ENCODE measurements around the gene HBB.

The HBB gene

GRCh38 chr11:5197536-5197935 lies 29.3 kb downstream of the HBB start:
- Histone ChIP-seq H3K79me2 (ENCODE audit: low read length) (no peaks in the 10 kb centered on the region), H3K4me3 (ENCODE audit: low read length) (no peak overlapping the region), H4K20me1 (ENCODE audit: insufficient read depth, low read length) (no peaks in the 10 kb centered on the region), H3K9ac (ENCODE audit: low read length) (no peak overlapping the region), H3K4me1 (ENCODE audit: low read length) (no peaks in the 10 kb centered on the region), H3K27ac (ENCODE audit: low read length) (no peak overlapping the region), H3K27me3 (ENCODE audit: low read depth, low read length) (0 out of 2 replicates have a peak, but pooled peaks cover 9% of the 10 kb centered on the region), H2AFZ (ENCODE audit: low read depth, low read length) (no peak overlapping the region), H3K9me3 (ENCODE audit: insufficient read depth, low read length) (no peaks in the 10 kb centered on the region), H3K36me3 (replicated peaks; ENCODE audit: low read depth, low read length) (no peaks in the 10 kb centered on the region), H3K4me2 (ENCODE audit: low read length) (no peak overlapping the region)
- no peak for TF ChIP-seq EZH2phosphoT487 (IDR thresholded peaks at IDR 0.05; ENCODE audit: low read depth)
- no peak for TF ChIP-seq CTCF (IDR thresholded peaks at IDR 0.05; ENCODE audit: low read depth, low read length)

GRCh38 chr11:5196731-5197130 lies 30.1 kb downstream of the HBB start:
- no peak for TF ChIP-seq EZH2phosphoT487 (IDR thresholded peaks at IDR 0.05; ENCODE audit: low read depth)
- no peak for TF ChIP-seq CTCF (IDR thresholded peaks at IDR 0.05; ENCODE audit: low read depth, low read length)
- Histone ChIP-seq H3K4me3 (ENCODE audit: low read length) (no peak overlapping the region), H3K9me3 (ENCODE audit: insufficient read depth, low read length) (no peaks in the 10 kb centered on the region), H3K79me2 (ENCODE audit: low read length) (no peaks in the 10 kb centered on the region), H3K9ac (ENCODE audit: low read length) (no peak overlapping the region), H3K4me1 (ENCODE audit: low read length) (no peaks in the 10 kb centered on the region), H2AFZ (ENCODE audit: low read depth, low read length) (no peak overlapping the region), H3K27ac (ENCODE audit: low read length) (no peak overlapping the region), H3K36me3 (replicated peaks; ENCODE audit: low read depth, low read length) (no peaks in the 10 kb centered on the region), H3K27me3 (ENCODE audit: low read depth, low read length) (0 out of 2 replicates have a peak, but pooled peaks cover 8% of the 10 kb centered on the region), H4K20me1 (ENCODE audit: insufficient read depth, low read length) (no peaks in the 10 kb centered on the region), H3K4me2 (ENCODE audit: low read length) (no peak overlapping the region)

GRCh38 chr11:5196067-5196466 lies 30.8 kb downstream of the HBB start:
- Histone ChIP-seq H2AFZ (ENCODE audit: low read depth, low read length) (no peak overlapping the region), H3K4me2 (ENCODE audit: low read length) (no peak overlapping the region), H4K20me1 (ENCODE audit: insufficient read depth, low read length) (no peaks in the 10 kb centered on the region), H3K27ac (ENCODE audit: low read length) (no peak overlapping the region), H3K4me3 (ENCODE audit: low read length) (no peak overlapping the region), H3K36me3 (replicated peaks; ENCODE audit: low read depth, low read length) (no peaks in the 10 kb centered on the region), H3K79me2 (ENCODE audit: low read length) (no peaks in the 10 kb centered on the region), H3K4me1 (ENCODE audit: low read length) (no peaks in the 10 kb centered on the region), H3K9me3 (ENCODE audit: insufficient read depth, low read length) (no peaks in the 10 kb centered on the region), H3K9ac (ENCODE audit: low read length) (no peak overlapping the region), H3K27me3 (ENCODE audit: low read depth, low read length) (0 out of 2 replicates have a peak, but pooled peaks cover 2% of the 10 kb centered on the region)
- no peak for TF ChIP-seq EZH2phosphoT487 (IDR thresholded peaks at IDR 0.05; ENCODE audit: low read depth)
- TF ChIP-seq CTCF (IDR thresholded peaks at IDR 0.05; ENCODE audit: low read depth, low read length), result no peak

- Histone ChIP-seq H3K9ac (ENCODE audit: low read length) (no peak overlapping the region), H3K9me3 (ENCODE audit: insufficient read depth, low read length) (no peaks in the 10 kb centered on the region), H3K4me1 (ENCODE audit: low read length) (no peaks in the 10 kb centered on the region), H3K27ac (ENCODE audit: low read length) (no peak overlapping the region), H2AFZ (ENCODE audit: low read depth, low read length) (no peak overlapping the region), H3K4me2 (ENCODE audit: low read length) (no peak overlapping the region), H3K4me3 (ENCODE audit: low read length) (no peak overlapping the region), H3K79me2 (ENCODE audit: low read length) (no peaks in the 10 kb centered on the region), H3K27me3 (ENCODE audit: low read depth, low read length) (no peaks in the 10 kb centered on the region), H3K36me3 (replicated peaks; ENCODE audit: low read depth, low read length) (no peaks in the 10 kb centered on the region), H4K20me1 (ENCODE audit: insufficient read depth, low read length) (no peaks in the 10 kb centered on the region)
- TF ChIP-seq EZH2phosphoT487 (IDR thresholded peaks at IDR 0.05; ENCODE audit: low read depth) (no peak), CTCF (IDR thresholded peaks at IDR 0.05; ENCODE audit: low read depth, low read length) (no peak)
Observed at GRCh38 chr11:5192738-5193137, 34.1 kb downstream of the HBB start.
